CD4-positive, alpha-beta T cell treated with Interleukin-4 for 4 hours (primary cell): ENCODE measurements around the gene NDUFA5.

Experiments used
- DNase-seq: peaks from one replicate; pipeline ENCODE4 v3.0.0-alpha.2; 2020

Gene NDUFA5

GRCh38 chr7:123500878-123501489, 56.6 kb downstream of the NDUFA5 start:
- no peak for DNase-seq

- DNase-seq: no peak
Observed at GRCh38 chr7:123499211-123499970, 58.2 kb downstream of the NDUFA5 start.

DNA sequence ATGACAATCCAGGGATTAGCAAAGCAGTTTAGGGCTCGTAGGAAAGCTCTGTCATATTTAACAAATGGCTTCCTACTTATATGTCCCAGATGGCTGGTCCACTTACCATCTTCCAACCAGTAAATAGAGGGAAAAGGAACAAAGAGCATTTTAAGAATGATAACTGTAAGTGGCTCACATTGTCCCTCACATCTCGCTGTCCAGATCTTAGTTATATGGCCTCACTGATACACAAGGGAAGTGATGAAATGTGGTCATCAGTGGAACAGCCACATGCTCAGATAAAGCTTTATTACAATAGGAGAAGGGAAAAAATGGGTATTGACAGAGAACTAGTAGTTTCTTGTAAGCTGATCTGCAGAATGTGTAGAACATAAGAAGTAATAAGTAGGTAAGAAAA, 59.0 kb downstream of the NDUFA5 start:
- no peak for DNase-seq

DNA sequence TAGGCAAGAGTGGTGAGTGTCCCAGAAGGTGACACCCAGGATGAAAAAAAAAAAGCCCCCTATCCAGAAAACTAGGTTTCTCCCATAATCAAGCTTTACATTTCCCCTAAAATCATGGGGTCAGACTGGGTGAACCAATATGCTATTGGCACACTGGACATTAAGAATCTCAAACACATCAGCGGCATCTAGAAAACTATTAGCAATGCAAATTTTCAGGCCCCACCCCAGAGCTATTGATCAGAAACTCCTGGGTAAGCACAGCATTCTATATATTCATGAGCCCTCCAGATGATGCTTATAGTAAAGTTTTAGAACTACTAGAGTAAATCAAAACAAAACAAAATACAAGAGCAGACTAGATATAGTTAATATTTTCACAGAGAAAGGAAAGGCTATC, 59.6 kb downstream of the NDUFA5 start:
- DNase-seq: no peak

DNA sequence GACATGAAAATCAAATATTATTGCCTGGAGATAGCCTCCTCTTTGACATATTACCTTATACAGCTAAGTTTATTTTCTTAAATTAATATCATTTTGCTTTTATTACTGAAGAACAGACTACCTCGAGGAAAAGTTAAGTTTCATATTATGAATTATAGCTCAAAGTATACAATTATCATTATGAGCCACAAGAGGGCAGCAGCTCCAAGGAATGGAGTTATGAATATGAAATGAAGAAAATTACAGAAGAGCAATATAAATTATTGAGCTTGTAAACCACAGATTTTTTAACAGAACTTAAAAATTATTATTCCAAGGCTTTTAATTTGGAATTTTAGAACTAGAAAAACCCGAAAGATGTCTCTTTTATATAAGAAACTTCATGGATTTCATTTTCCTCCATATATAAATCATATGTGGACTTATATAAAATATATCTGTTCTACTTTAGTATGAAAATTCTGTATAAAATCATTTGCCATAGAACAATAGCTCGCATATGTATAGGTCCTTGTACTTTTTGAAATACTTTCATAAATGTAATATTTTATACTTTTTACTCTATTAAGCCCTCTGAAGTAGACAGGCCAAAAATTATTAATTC, 63.3 kb downstream of the NDUFA5 start:
- DNase-seq: peak; percentile 62

DNA sequence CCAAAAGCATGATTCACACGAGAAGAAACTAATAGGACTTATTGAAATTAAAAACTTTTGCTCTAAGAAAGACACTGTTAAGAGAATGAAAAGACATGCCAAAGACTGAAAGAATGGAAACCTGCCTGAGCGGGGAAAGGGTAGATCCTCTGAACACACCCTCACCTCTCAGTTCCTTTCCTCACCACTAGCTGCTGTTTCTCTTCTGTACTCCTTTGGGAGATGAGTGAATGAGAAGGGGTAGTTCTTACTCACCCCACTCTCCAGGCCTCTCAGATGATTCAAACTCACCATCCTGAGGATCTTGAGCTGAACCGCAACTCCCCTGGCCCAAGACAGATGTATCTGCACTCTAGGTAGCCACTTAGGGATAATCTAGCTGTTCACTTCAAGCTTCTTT, 65.1 kb downstream of the NDUFA5 start:
- no peak for DNase-seq
